Muscle of leg (tissue), 11 donors: ENCODE measurements around the gene CD8B2. TPM values are rescaled to one million over a fixed set of nuclear protein-coding genes. Genes with fewer than 3 reads are reported as not detected.
"Not testable (repeated sequence)": the region's sequence is repeated elsewhere in the genome, so short reads cannot be mapped to it uniquely, and the experiment has no call there.

ENCODE experiments used
- DNase-seq: peaks from one replicate; pipeline ENCODE4 v3.0.0; 2013
- H3K27ac ChIP-seq: one replicate; pipeline ENCODE4 v1.5.1; 2013; ENCODE audit warnings: mild to moderate bottlenecking, low read length, control low read depth
- H3K27me3 ChIP-seq: one replicate; pipeline ENCODE4 v1.6.1; 2013; ENCODE audit warnings: low read length; ENCODE audit not compliant: control insufficient read depth, insufficient read depth
- H3K36me3 ChIP-seq: one replicate; pipeline ENCODE4 v1.6.1; 2013; ENCODE audit warnings: low read length; ENCODE audit not compliant: control insufficient read depth, insufficient read depth
- H3K4me1 ChIP-seq: one replicate; pipeline ENCODE4 v1.6.1; 2013; ENCODE audit warnings: low read length; ENCODE audit not compliant: control insufficient read depth, insufficient read depth
- H3K4me3 ChIP-seq: one replicate; pipeline ENCODE4 v1.5.1; 2013; ENCODE audit warnings: low read length, control low read depth
- H3K9me3 ChIP-seq: replicated peaks from 2 replicates; pipeline ENCODE4 v1.6.1; 2013; ENCODE audit warnings: low read depth, low read length; ENCODE audit not compliant: control insufficient read depth
- WGBS: methylation state at CpG from one replicate; pipeline ENCODE4 v1.1.5; 2013; ENCODE audit warnings: missing lambda C conversion rate; ENCODE audit not compliant: insufficient coverage; 5-methylcytosine and 5-hydroxymethylcytosine counted together
- polyA plus RNA-seq, 8 donors: library from polyadenylated mRNA; unstranded; fragments of 120-200 nt; gene quantifications; one replicate each; pipeline versions ENCODE4 v1.2.1 to v1.2.3, GENCODE V29; 2013; ENCODE audit warnings: inconsistent platforms in 1 of 8, low replicate concordance in 1 of 8; ENCODE audit not compliant: insufficient read length in 8 of 8, insufficient read depth in 1 of 8
- total RNA-seq: library from RNA; stranded (reverse); fragments of 120-200 nt; gene quantifications from one replicate; pipeline ENCODE4 v1.2.4, GENCODE V29; 2013

CD8B2 gene
- total and polyA plus RNA-seq, 9 donors, result 0.04 to 0.19 (median 0.09) TPM; not detected in 1

- no peaks in the 10 kb centered on the region for H3K9me3 ChIP-seq
- H3K4me1 ChIP-seq, result peaks cover 5% of the 10 kb centered on the region
- H3K4me3 ChIP-seq, result no peak overlapping the region
- peak; percentile 18 for DNase-seq
- no peak overlapping the region for H3K27ac ChIP-seq
- 35% methylated on average over 7 of the region's 14 CpGs for WGBS
- no peaks in the 10 kb centered on the region for H3K36me3 ChIP-seq
- H3K27me3 ChIP-seq, result peaks cover 5% of the 10 kb centered on the region
Observed at GRCh38 chr2:106547164-106547903, 60.2 kb downstream of the CD8B2 start.

GRCh38 chr2:106551417-106552130, 64.4 kb downstream of the CD8B2 start:
- no peak overlapping the region for H3K4me3 ChIP-seq
- H3K9me3 ChIP-seq, result peaks cover 2% of the 10 kb centered on the region
- no peak overlapping the region for H3K27ac ChIP-seq
- no peaks in the 10 kb centered on the region for H3K27me3 ChIP-seq
- no peaks in the 10 kb centered on the region for H3K4me1 ChIP-seq
- DNase-seq, result no peak
- 60% methylated on average over 3 of the region's 7 CpGs for WGBS
- no peaks in the 10 kb centered on the region for H3K36me3 ChIP-seq

- Histone ChIP-seq H3K36me3 (no peaks in the 10 kb centered on the region), H3K4me1 (no peaks in the 10 kb centered on the region), H3K9me3 (peaks cover 2% of the 10 kb centered on the region), H3K27ac (no peak overlapping the region), H3K4me3 (no peak overlapping the region), H3K27me3 (no peaks in the 10 kb centered on the region)
- 22% methylated on average over 4 of the region's 6 CpGs for WGBS
- DNase-seq, result no peak
Observed at GRCh38 chr2:106552921-106553320, 65.8 kb downstream of the CD8B2 start.

GRCh38 chr2:106553321-106553720, 66.2 kb downstream of the CD8B2 start:
- H3K9me3 ChIP-seq, result peaks cover 2% of the 10 kb centered on the region
- 13% methylated on average over 1 of the region's 6 CpGs for WGBS
- no peaks in the 10 kb centered on the region for H3K27me3 ChIP-seq
- DNase-seq, result no peak
- no peaks in the 10 kb centered on the region for H3K36me3 ChIP-seq
- H3K4me3 ChIP-seq, result no peak overlapping the region
- H3K4me1 ChIP-seq, result no peaks in the 10 kb centered on the region
- H3K27ac ChIP-seq, result no peak overlapping the region

- H3K27ac ChIP-seq, result no peak overlapping the region
- no peaks in the 10 kb centered on the region for H3K4me1 ChIP-seq
- peaks cover 2% of the 10 kb centered on the region for H3K9me3 ChIP-seq
- 70% methylated on average over 3 of the region's 6 CpGs for WGBS
- no peak for DNase-seq
- H3K27me3 ChIP-seq, result no peaks in the 10 kb centered on the region
- no peaks in the 10 kb centered on the region for H3K36me3 ChIP-seq
- no peak overlapping the region for H3K4me3 ChIP-seq
Observed at GRCh38 chr2:106554411-106554810, 67.2 kb downstream of the CD8B2 start.

- Histone ChIP-seq H3K36me3 (no peaks in the 10 kb centered on the region), H3K9me3 (peaks cover 2% of the 10 kb centered on the region), H3K4me1 (no peaks in the 10 kb centered on the region), H3K27ac (no peak overlapping the region), H3K4me3 (no peak overlapping the region), H3K27me3 (no peaks in the 10 kb centered on the region)
- no peak for DNase-seq
- WGBS, result no CpG with 5 or more reads among the region's 1 CpG
Observed at GRCh38 chr2:106555053-106555452, 67.9 kb downstream of the CD8B2 start.

GRCh38 chr2:106559786-106560185, 72.6 kb downstream of the CD8B2 start:
- H3K9me3 ChIP-seq, H3K4me3 ChIP-seq, H3K27ac ChIP-seq, H3K36me3 ChIP-seq, H3K27me3 ChIP-seq, DNase-seq: not testable (repeated sequence)
- 67% methylated on average over 1 of the region's 3 CpGs for WGBS
- peaks cover 23% of the 10 kb centered on the region for H3K4me1 ChIP-seq

GRCh38 chr2:106560773-106561172, 73.6 kb downstream of the CD8B2 start:
- Histone ChIP-seq H3K36me3 (no peaks in the 10 kb centered on the region), H3K4me1 (peaks cover 23% of the 10 kb centered on the region), H3K27ac (no peak overlapping the region), H3K4me3 (no peak overlapping the region), H3K27me3 (no peaks in the 10 kb centered on the region), H3K9me3 (no peaks in the 10 kb centered on the region)
- DNase-seq, result no peak
- 83% methylated on average over 1 of the region's 1 CpG for WGBS

GRCh38 chr2:106561356-106561755, 74.2 kb downstream of the CD8B2 start:
- WGBS, result 67% methylated on average over 6 of the region's 8 CpGs
- Histone ChIP-seq H3K4me1 (peaks cover 28% of the 10 kb centered on the region), H3K36me3 (no peaks in the 10 kb centered on the region), H3K27me3 (no peaks in the 10 kb centered on the region), H3K9me3 (no peaks in the 10 kb centered on the region), H3K4me3 (no peak overlapping the region), H3K27ac (peak overlapping the region; percentile 54)
- peak; percentile 86 for DNase-seq

- Histone ChIP-seq H3K4me3 (no peak overlapping the region), H3K27ac (peak overlapping the region; percentile 54), H3K36me3 (no peaks in the 10 kb centered on the region), H3K9me3 (no peaks in the 10 kb centered on the region), H3K27me3 (no peaks in the 10 kb centered on the region), H3K4me1 (peaks cover 28% of the 10 kb centered on the region)
- DNase-seq, result no peak
- 94% methylated on average over 3 of the region's 4 CpGs for WGBS
Observed at GRCh38 chr2:106561803-106562202, 74.6 kb downstream of the CD8B2 start.
